ENCODE measurements around the gene ZNF462.
A peak's percentile ranks its signal among the peaks of the same experiment; 100 is the strongest.

The ZNF462 gene

GRCh38 chr9:106864373-106865143, 1.6 kb downstream of the ZNF462 start:
- H3K4me3 ChIP-seq (ENCODE audit: low read depth, low read length): peak overlapping the region; percentile 90

GRCh38 chr9:106866243-106866642, 3.3 kb downstream of the ZNF462 start:
- no peak overlapping the region for H3K27ac ChIP-seq (ENCODE audit: low read depth, low read length)
- H3K36me3 ChIP-seq (ENCODE audit: control insufficient read depth, insufficient read depth, low read length): peaks cover 9% of the 10 kb centered on the region; the same call in 1 of the 2 replicates
- peaks cover 64% of the 10 kb centered on the region for H3K4me1 ChIP-seq (ENCODE audit: control insufficient read depth, insufficient read depth, low read length)
- H3K9ac ChIP-seq (ENCODE audit: low read length): no peak overlapping the region
- H3K9me3 ChIP-seq (ENCODE audit: control insufficient read depth, insufficient read depth, low read depth, low read length): no peaks in the 10 kb centered on the region
- H3K4me3 ChIP-seq (ENCODE audit: low read depth, low read length): peak overlapping the region; percentile 90
- H3K27me3 ChIP-seq (ENCODE audit: control insufficient read depth, insufficient read depth, low read length): no peaks in the 10 kb centered on the region

More at GRCh38 chr9:106864373-106865143, 1.6 kb downstream of the ZNF462 start:
- Histone ChIP-seq H3K9ac (ENCODE audit: low read length) (peak overlapping the region; percentile 97), H3K4me1 (ENCODE audit: control insufficient read depth, insufficient read depth, low read length) (peaks cover 47% of the 10 kb centered on the region), H3K9me3 (ENCODE audit: control insufficient read depth, insufficient read depth, low read depth, low read length) (no peaks in the 10 kb centered on the region), H3K36me3 (ENCODE audit: control insufficient read depth, insufficient read depth, low read length) (peaks cover 9% of the 10 kb centered on the region; the same call in 1 of the 2 replicates), H3K27me3 (ENCODE audit: control insufficient read depth, insufficient read depth, low read length) (no peaks in the 10 kb centered on the region), H3K27ac (ENCODE audit: low read depth, low read length) (peak overlapping the region; percentile 81; the same call in 1 of the 2 replicates)

GRCh38 chr9:106867286-106867685, 4.3 kb downstream of the ZNF462 start:
- no peak overlapping the region for H3K4me3 ChIP-seq (ENCODE audit: low read depth, low read length)
- H3K27ac ChIP-seq (ENCODE audit: low read depth, low read length): no peak overlapping the region
- peaks cover 69% of the 10 kb centered on the region for H3K4me1 ChIP-seq (ENCODE audit: control insufficient read depth, insufficient read depth, low read length)
- no peaks in the 10 kb centered on the region for H3K27me3 ChIP-seq (ENCODE audit: control insufficient read depth, insufficient read depth, low read length)
- H3K9me3 ChIP-seq (ENCODE audit: control insufficient read depth, insufficient read depth, low read depth, low read length): no peaks in the 10 kb centered on the region
- H3K9ac ChIP-seq (ENCODE audit: low read length): no peak overlapping the region
- peaks cover 9% of the 10 kb centered on the region; the same call in 1 of the 2 replicates for H3K36me3 ChIP-seq (ENCODE audit: control insufficient read depth, insufficient read depth, low read length)

GRCh38 chr9:106868087-106868486, 5.1 kb downstream of the ZNF462 start:
- Histone ChIP-seq H3K4me3 (ENCODE audit: low read depth, low read length) (no peak overlapping the region), H3K9me3 (ENCODE audit: control insufficient read depth, insufficient read depth, low read depth, low read length) (no peaks in the 10 kb centered on the region), H3K36me3 (ENCODE audit: control insufficient read depth, insufficient read depth, low read length) (peaks cover 9% of the 10 kb centered on the region; the same call in 1 of the 2 replicates), H3K27ac (ENCODE audit: low read depth, low read length) (no peak overlapping the region), H3K4me1 (ENCODE audit: control insufficient read depth, insufficient read depth, low read length) (peaks cover 69% of the 10 kb centered on the region), H3K27me3 (ENCODE audit: control insufficient read depth, insufficient read depth, low read length) (no peaks in the 10 kb centered on the region), H3K9ac (ENCODE audit: low read length) (no peak overlapping the region)

GRCh38 chr9:106868565-106868964, 5.6 kb downstream of the ZNF462 start:
- Histone ChIP-seq H3K4me1 (ENCODE audit: control insufficient read depth, insufficient read depth, low read length) (peaks cover 69% of the 10 kb centered on the region), H3K9ac (ENCODE audit: low read length) (no peak overlapping the region), H3K36me3 (ENCODE audit: control insufficient read depth, insufficient read depth, low read length) (peaks cover 9% of the 10 kb centered on the region; the same call in 1 of the 2 replicates), H3K27me3 (ENCODE audit: control insufficient read depth, insufficient read depth, low read length) (no peaks in the 10 kb centered on the region), H3K9me3 (ENCODE audit: control insufficient read depth, insufficient read depth, low read depth, low read length) (no peaks in the 10 kb centered on the region), H3K4me3 (ENCODE audit: low read depth, low read length) (no peak overlapping the region), H3K27ac (ENCODE audit: low read depth, low read length) (no peak overlapping the region)

- peaks cover 69% of the 10 kb centered on the region for H3K4me1 ChIP-seq (ENCODE audit: control insufficient read depth, insufficient read depth, low read length)
- H3K4me3 ChIP-seq (ENCODE audit: low read depth, low read length): no peak overlapping the region
- H3K36me3 ChIP-seq (ENCODE audit: control insufficient read depth, insufficient read depth, low read length): peaks cover 9% of the 10 kb centered on the region; the same call in 1 of the 2 replicates
- H3K27ac ChIP-seq (ENCODE audit: low read depth, low read length): no peak overlapping the region
- H3K27me3 ChIP-seq (ENCODE audit: control insufficient read depth, insufficient read depth, low read length): no peaks in the 10 kb centered on the region
- H3K9me3 ChIP-seq (ENCODE audit: control insufficient read depth, insufficient read depth, low read depth, low read length): no peaks in the 10 kb centered on the region
- no peak overlapping the region for H3K9ac ChIP-seq (ENCODE audit: low read length)
Observed at GRCh38 chr9:106869028-106869427, 6.1 kb downstream of the ZNF462 start.

GRCh38 chr9:106869458-106869857, 6.5 kb downstream of the ZNF462 start:
- H3K9me3 ChIP-seq (ENCODE audit: control insufficient read depth, insufficient read depth, low read depth, low read length): no peaks in the 10 kb centered on the region
- H3K27ac ChIP-seq (ENCODE audit: low read depth, low read length): 0 out of 2 replicates have a peak overlapping the region, but pooled peaks have one; percentile 35
- H3K4me1 ChIP-seq (ENCODE audit: control insufficient read depth, insufficient read depth, low read length): peaks cover 73% of the 10 kb centered on the region
- no peaks in the 10 kb centered on the region for H3K27me3 ChIP-seq (ENCODE audit: control insufficient read depth, insufficient read depth, low read length)
- no peak overlapping the region for H3K4me3 ChIP-seq (ENCODE audit: low read depth, low read length)
- H3K36me3 ChIP-seq (ENCODE audit: control insufficient read depth, insufficient read depth, low read length): peaks cover 9% of the 10 kb centered on the region; the same call in 1 of the 2 replicates
- H3K9ac ChIP-seq (ENCODE audit: low read length): no peak overlapping the region

DNA sequence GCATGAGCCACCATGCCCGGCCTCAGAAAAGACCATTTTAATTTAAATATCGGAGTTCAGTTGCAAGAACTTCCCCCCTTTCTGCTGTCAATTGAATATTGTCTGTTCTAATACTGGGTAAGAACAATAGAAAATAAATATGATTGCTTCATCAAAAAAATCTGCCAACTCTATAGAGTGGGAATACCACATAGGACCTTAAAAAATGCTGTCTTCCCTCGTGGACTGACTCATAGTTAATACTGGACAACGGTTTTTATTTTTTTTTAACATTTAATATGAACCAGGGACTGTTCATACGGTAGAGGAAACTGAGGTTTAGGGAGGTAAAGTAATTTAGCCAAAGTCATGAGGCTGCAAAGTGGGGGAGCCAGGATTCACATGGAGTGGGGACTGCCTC, 9.7 kb downstream of the ZNF462 start:
- Histone ChIP-seq H3K27ac (ENCODE audit: low read depth, low read length) (no peak overlapping the region), H3K9ac (ENCODE audit: low read length) (no peak overlapping the region), H3K36me3 (ENCODE audit: control insufficient read depth, insufficient read depth, low read length) (0 out of 2 replicates have a peak, but pooled peaks cover 5% of the 10 kb centered on the region), H3K27me3 (ENCODE audit: control insufficient read depth, insufficient read depth, low read length) (no peaks in the 10 kb centered on the region), H3K9me3 (ENCODE audit: control insufficient read depth, insufficient read depth, low read depth, low read length) (no peaks in the 10 kb centered on the region), H3K4me3 (ENCODE audit: low read depth, low read length) (no peak overlapping the region), H3K4me1 (ENCODE audit: control insufficient read depth, insufficient read depth, low read length) (peaks cover 75% of the 10 kb centered on the region)

DNA sequence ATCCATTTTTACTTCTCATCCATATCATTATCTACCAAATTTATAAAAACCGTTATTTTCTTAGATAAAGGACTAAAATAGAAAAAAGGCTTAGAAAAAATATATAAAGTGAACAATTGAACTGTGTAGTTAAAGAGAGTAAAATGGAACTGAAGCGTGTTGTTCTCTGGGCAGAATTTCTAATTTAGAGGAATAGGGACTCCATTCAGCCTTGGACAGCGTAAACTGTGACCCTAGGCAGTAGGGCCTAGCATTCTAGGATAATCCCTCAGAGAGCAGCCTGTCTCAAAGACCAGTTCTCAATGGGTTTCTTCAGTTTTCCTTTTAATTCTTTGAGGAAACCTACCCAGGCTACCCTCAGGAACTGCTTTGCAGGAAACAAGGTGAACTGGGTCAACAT, 11.1 kb downstream of the ZNF462 start:
- no peaks in the 10 kb centered on the region for H3K27me3 ChIP-seq (ENCODE audit: control insufficient read depth, insufficient read depth, low read length)
- no peak overlapping the region for H3K9ac ChIP-seq (ENCODE audit: low read length)
- no peaks in the 10 kb centered on the region for H3K36me3 ChIP-seq (ENCODE audit: control insufficient read depth, insufficient read depth, low read length)
- H3K4me3 ChIP-seq (ENCODE audit: low read depth, low read length): no peak overlapping the region
- H3K9me3 ChIP-seq (ENCODE audit: control insufficient read depth, insufficient read depth, low read depth, low read length): no peaks in the 10 kb centered on the region
- H3K4me1 ChIP-seq (ENCODE audit: control insufficient read depth, insufficient read depth, low read length): peaks cover 76% of the 10 kb centered on the region
- no peak overlapping the region for H3K27ac ChIP-seq (ENCODE audit: low read depth, low read length)

DNA sequence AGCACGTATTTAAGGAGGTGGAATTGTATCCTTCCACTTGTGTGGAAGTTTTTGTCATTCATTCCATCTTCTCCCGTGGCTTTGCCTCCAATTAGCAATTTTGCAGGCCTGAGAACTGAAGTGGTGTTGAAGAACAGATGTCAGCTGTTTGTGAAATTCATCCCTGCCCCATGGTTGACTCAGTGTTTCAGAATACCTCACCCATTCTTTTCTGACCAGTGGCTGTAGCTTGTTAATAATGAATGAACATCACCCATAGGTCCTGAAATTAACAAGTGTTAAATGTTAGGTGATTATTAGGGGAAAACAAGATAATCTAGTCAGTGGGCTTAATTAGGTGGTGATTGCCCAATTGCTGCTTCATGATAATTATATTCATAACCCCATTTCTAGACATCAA, 11.7 kb downstream of the ZNF462 start:
- no peak overlapping the region for H3K4me3 ChIP-seq (ENCODE audit: low read depth, low read length)

GRCh38 chr9:106875529-106875928, 12.6 kb downstream of the ZNF462 start:
- H3K9me3 ChIP-seq (ENCODE audit: control insufficient read depth, insufficient read depth, low read depth, low read length): no peaks in the 10 kb centered on the region
- no peak overlapping the region for H3K9ac ChIP-seq (ENCODE audit: low read length)
- H3K36me3 ChIP-seq (ENCODE audit: control insufficient read depth, insufficient read depth, low read length): peaks cover 6% of the 10 kb centered on the region; the same call in 1 of the 2 replicates
- H3K27me3 ChIP-seq (ENCODE audit: control insufficient read depth, insufficient read depth, low read length): no peaks in the 10 kb centered on the region
- no peak overlapping the region for H3K4me3 ChIP-seq (ENCODE audit: low read depth, low read length)
- H3K4me1 ChIP-seq (ENCODE audit: control insufficient read depth, insufficient read depth, low read length): peaks cover 74% of the 10 kb centered on the region
- no peak overlapping the region for H3K27ac ChIP-seq (ENCODE audit: low read depth, low read length)

More for the DNA sequence above, 11.7 kb downstream of the ZNF462 start:
- Histone ChIP-seq H3K27me3 (ENCODE audit: control insufficient read depth, insufficient read depth, low read length) (no peaks in the 10 kb centered on the region), H3K36me3 (ENCODE audit: control insufficient read depth, insufficient read depth, low read length) (peaks cover 2% of the 10 kb centered on the region; the same call in 1 of the 2 replicates), H3K9me3 (ENCODE audit: control insufficient read depth, insufficient read depth, low read depth, low read length) (no peaks in the 10 kb centered on the region), H3K4me1 (ENCODE audit: control insufficient read depth, insufficient read depth, low read length) (peaks cover 76% of the 10 kb centered on the region), H3K27ac (ENCODE audit: low read depth, low read length) (no peak overlapping the region), H3K9ac (ENCODE audit: low read length) (no peak overlapping the region)

Measured in HUES6 (cell line).